ENCODE measurements around the gene MKRN1. TPM values are rescaled to one million over a fixed set of nuclear protein-coding genes. Genes with fewer than 3 reads are reported as not detected.

The MKRN1 gene
- total and polyA plus RNA-seq, 2 of the 4 experiments (the other 2 are of a cell fraction), result 47.2 to 83.0 TPM

GRCh38 chr7:140458916-140459315 is 20.4 kb downstream of the MKRN1 start:
- no peak overlapping the region for H3K14ac ChIP-seq (replicated peaks; ENCODE audit: low read depth, low read length)
- peaks cover 50% of the 10 kb centered on the region for H3K36me3 ChIP-seq (ENCODE audit: control insufficient read depth, insufficient read depth, low read length)
- TF ChIP-seq ELK1 (IDR thresholded peaks at IDR 0.05; ENCODE audit: borderline replicate concordance, low read depth, low read length) (no peak), MXI1 (IDR thresholded peaks at IDR 0.05; ENCODE audit: borderline replicate concordance, low read depth, low read length) (no peak), RCOR1 (IDR thresholded peaks at IDR 0.05; ENCODE audit: insufficient replicate concordance, low read length) (no peak), MAZ (IDR thresholded peaks at IDR 0.05; ENCODE audit: borderline replicate concordance, low read depth, low read length) (no peak), CHD1 (IDR thresholded peaks at IDR 0.05; ENCODE audit: low read depth, low read length) (no peak), BHLHE40 (IDR thresholded peaks at IDR 0.05; ENCODE audit: low read depth, low read length) (no peak), RAD21 (IDR thresholded peaks at IDR 0.05; ENCODE audit: low read length) (no peak), RFX5 (IDR thresholded peaks at IDR 0.05; ENCODE audit: low read depth, low read length) (no peak)
- no peaks in the 10 kb centered on the region for H3K27me3 ChIP-seq (ENCODE audit: control insufficient read depth, insufficient read depth, low read length)
- no peak overlapping the region for H2AK5ac ChIP-seq (ENCODE audit: low read depth, low read length)
- H2BK15ac ChIP-seq (ENCODE audit: low read depth, low read length), result no peak overlapping the region
- intact Hi-C loops (cut with micrococcal nuclease), result no loop called here
- no peak overlapping the region for H3K4me3 ChIP-seq (ENCODE audit: insufficient read depth, low read depth, low read length)
- no peak overlapping the region for H2AK9ac ChIP-seq (replicated peaks; ENCODE audit: low read depth, low read length, poor library complexity)
- no peak overlapping the region for H4K91ac ChIP-seq (ENCODE audit: insufficient read depth, low read depth, low read length)
- no peaks in the 10 kb centered on the region for H3K9me3 ChIP-seq (ENCODE audit: control insufficient read depth, insufficient read depth, low read length)
- WGBS, 2 experiments (ENCODE audit: extremely low coverage in 2 of 2, insufficient read length in 1 of 2), result 100% methylated on average over 2 of the region's 8 CpGs; no CpG with 5 or more reads in 1 of the 2 experiments
- no peak overlapping the region for H3K23ac ChIP-seq (ENCODE audit: low read depth, low read length)
- dilution Hi-C loops (cut with HindIII; ENCODE audit: low sequenced_read_pairs, unreplicated experiment), result no loop called here
- no peak for DNase-seq
- no peak overlapping the region for H3K18ac ChIP-seq (ENCODE audit: low read depth, low read length)
- H2BK120ac ChIP-seq (ENCODE audit: low read depth, low read length), result no peak overlapping the region
- H2AFZ ChIP-seq (replicated peaks; ENCODE audit: low read length, poor library complexity), result no peak overlapping the region
- H3K27ac ChIP-seq (ENCODE audit: insufficient read depth, low read length), result no peak overlapping the region
- H3K56ac ChIP-seq (ENCODE audit: extremely low read depth, insufficient read depth, low read length), result no peak overlapping the region
- H3K4me1 ChIP-seq (ENCODE audit: control insufficient read depth, insufficient read depth, low read length), result no peaks in the 10 kb centered on the region
- no peak overlapping the region for H3K4me2 ChIP-seq (ENCODE audit: low read depth, low read length)
- H2BK20ac ChIP-seq (ENCODE audit: low read depth, low read length), result no peak overlapping the region
- H3K9me1 ChIP-seq (ENCODE audit: insufficient read depth, low read length), result peaks cover 3% of the 10 kb centered on the region; the same call in 1 of the 2 replicates
- peaks cover 26 to 38% of the 10 kb centered on the region in 2 experiments for H3K79me1 ChIP-seq (ENCODE audit: low read depth in 1 of 2, low read length in 2 of 2)
- ChIA-PET CTCF (no interaction called here), POLR2A (ENCODE audit: unreplicated experiment) (no interaction called here)
- H3K4ac ChIP-seq (ENCODE audit: low read depth, low read length), result no peak overlapping the region
- H2BK5ac ChIP-seq (ENCODE audit: low read depth, low read length, poor library complexity, severe bottlenecking), result no peak overlapping the region
- no TSS peak for BruUV-seq (replicated peaks)
- no peak overlapping the region for H4K8ac ChIP-seq (ENCODE audit: low read depth in 2 of 2, low read length in 2 of 2)
- in situ Hi-C loops (cut with MboI; ENCODE audit: low sequenced_read_pairs), result no loop called here
- no peaks in the 10 kb centered on the region; the same call in 1 of the 2 replicates for H4K20me1 ChIP-seq (ENCODE audit: insufficient read depth, low read length)
- no peak overlapping the region for H3K9ac ChIP-seq (ENCODE audit: low read depth, low read length)
- no peak overlapping the region for H4K5ac ChIP-seq (ENCODE audit: low read depth, low read length)
- ATAC-seq (ENCODE audit: low read depth), result no peak

All from IMR-90 (cell line).